H9 (cell line): ENCODE results near the gene IFI27L1. TPM values are rescaled to one million over a fixed set of nuclear protein-coding genes. Genes with fewer than 3 reads are reported as not detected.

Experiments
- DNase-seq: peaks from one replicate; pipeline ENCODE4 v3.0.0-alpha.2; 2017
- H2AFZ ChIP-seq: one replicate; pipeline ENCODE4 v1.6.1; 2013; ENCODE audit warnings: mild to moderate bottlenecking, low read length, control low read depth, moderate library complexity
- H2AK5ac ChIP-seq: 2 replicates; pipeline ENCODE4 v1.6.1; 2013; ENCODE audit warnings: low read length, control low read depth, mixed read lengths; ENCODE audit not compliant: insufficient read length
- H2BK120ac ChIP-seq: one replicate; pipeline ENCODE4 v1.6.1; 2013; ENCODE audit warnings: low read depth, mild to moderate bottlenecking, low read length, control low read depth, inconsistent platforms; ENCODE audit not compliant: poor library complexity, severe bottlenecking
- H2BK12ac ChIP-seq: 2 replicates; pipeline ENCODE4 v1.6.1; 2013; ENCODE audit warnings: low read length, control low read depth, mixed read lengths, low read depth; ENCODE audit not compliant: insufficient read length
- H2BK15ac ChIP-seq: 2 replicates; pipeline ENCODE4 v1.6.1; 2013; ENCODE audit warnings: low read depth, low read length, control low read depth
- H2BK20ac ChIP-seq: one replicate; pipeline ENCODE4 v1.6.1; 2013; ENCODE audit warnings: low read depth, mild to moderate bottlenecking, low read length, control low read depth, inconsistent platforms; ENCODE audit not compliant: poor library complexity, severe bottlenecking
- H2BK5ac ChIP-seq: 2 replicates; pipeline ENCODE4 v1.6.1; 2013; ENCODE audit warnings: low read length, control low read depth, mixed read lengths; ENCODE audit not compliant: insufficient read length
- H3K14ac ChIP-seq: 2 replicates; pipeline ENCODE4 v1.6.1; 2013; ENCODE audit warnings: low read length, control low read depth; ENCODE audit not compliant: insufficient read depth
- H3K18ac ChIP-seq: 2 replicates; pipeline ENCODE4 v1.6.1; 2013; ENCODE audit warnings: low read depth, mild to moderate bottlenecking, mixed read lengths, low read length, control low read depth; ENCODE audit not compliant: insufficient read length
- H3K23ac ChIP-seq: 2 replicates; pipeline ENCODE4 v1.6.1; 2013; ENCODE audit warnings: low read length, control low read depth, mixed read lengths, low read depth; ENCODE audit not compliant: insufficient read length
- H3K23me2 ChIP-seq: 2 replicates; pipeline ENCODE4 v1.6.1; 2013; ENCODE audit warnings: low read depth, mild to moderate bottlenecking, mixed read lengths, low read length, control low read depth; ENCODE audit not compliant: insufficient read length, poor library complexity, severe bottlenecking
- H3K27ac ChIP-seq: 2 replicates; pipeline ENCODE4 v1.5.1; 2013; ENCODE audit warnings: low read length, control low read depth, mixed read lengths, low read depth; ENCODE audit not compliant: insufficient read length
- H3K27me3 ChIP-seq: 2 replicates; pipeline ENCODE4 v1.6.1; 2013; ENCODE audit warnings: low read length, control low read depth, inconsistent platforms; ENCODE audit not compliant: insufficient read depth
- H3K4ac ChIP-seq: 2 replicates; pipeline ENCODE4 v1.6.1; 2013; ENCODE audit warnings: low read depth, mild to moderate bottlenecking, control low read depth, inconsistent platforms, low read length, moderate library complexity
- H3K4me1 ChIP-seq: 2 replicates; pipeline ENCODE4 v1.6.1; 2013; ENCODE audit warnings: low read length, control low read depth, inconsistent platforms; ENCODE audit not compliant: insufficient read depth
- H3K4me2 ChIP-seq: 2 replicates; pipeline ENCODE4 v1.6.1; 2013; ENCODE audit warnings: low read length, control low read depth, mixed read lengths; ENCODE audit not compliant: insufficient read length, insufficient read depth
- H3K56ac ChIP-seq: 2 replicates; pipeline ENCODE4 v1.6.1; 2013; ENCODE audit warnings: low read depth, mild to moderate bottlenecking, mixed read lengths, low read length, control low read depth; ENCODE audit not compliant: insufficient read length
- H3K79me1 ChIP-seq: 2 replicates; pipeline ENCODE4 v1.6.1; 2013; ENCODE audit warnings: low read depth, mild to moderate bottlenecking, moderate library complexity, low read length, control low read depth, inconsistent platforms; ENCODE audit not compliant: insufficient read depth, poor library complexity, severe bottlenecking
- H3K79me2 ChIP-seq: 2 replicates; pipeline ENCODE4 v1.6.1; 2013; ENCODE audit warnings: low read length, control low read depth, inconsistent platforms; ENCODE audit not compliant: insufficient read depth
- H3K9ac ChIP-seq: 2 replicates; pipeline ENCODE4 v1.6.1; 2013; ENCODE audit warnings: low read length, control low read depth, mixed read lengths; ENCODE audit not compliant: insufficient read length; ENCODE audit errors: extremely low read depth
- H3K9me3 ChIP-seq: one replicate; pipeline ENCODE4 v1.6.1; 2013; ENCODE audit warnings: low read depth, low read length, inconsistent platforms; ENCODE audit not compliant: control insufficient read depth
- H3T11ph ChIP-seq: one replicate; pipeline ENCODE4 v1.6.1; 2013; ENCODE audit warnings: mild to moderate bottlenecking, low read length, control low read depth, inconsistent platforms
- H4K20me1 ChIP-seq: one replicate; pipeline ENCODE4 v1.6.1; 2013; ENCODE audit not compliant: control insufficient read depth, insufficient read length, insufficient read depth
- H4K5ac ChIP-seq: 2 replicates; pipeline ENCODE4 v1.6.1; 2013; ENCODE audit warnings: low read depth, mild to moderate bottlenecking, mixed read lengths, low read length, control low read depth; ENCODE audit not compliant: insufficient read length
- H4K8ac ChIP-seq: replicated peaks from 2 replicates; pipeline ENCODE4 v1.6.1; 2013; ENCODE audit warnings: low read length, control low read depth, mixed read lengths, low read depth; ENCODE audit not compliant: insufficient read length
- H4K91ac ChIP-seq: 2 replicates; pipeline ENCODE4 v1.6.1; 2013; ENCODE audit warnings: low read depth, mild to moderate bottlenecking, moderate library complexity, mixed read lengths, low read length, control low read depth; ENCODE audit not compliant: insufficient read length
- H3K27ac Mint-ChIP-seq, 3 experiments: 2 replicates in 2 of 3; 3 replicates in 1 of 3; pipeline ENCODE4 v1.8.0; 2020 to 2021; ENCODE audit warnings: mixed read lengths in 3 of 3, mild to moderate bottlenecking in 1 of 3, moderate library complexity in 1 of 3
- H3K27me3 Mint-ChIP-seq: 2 replicates; pipeline ENCODE4 v1.8.0; 2021; ENCODE audit warnings: low read depth, mild to moderate bottlenecking, moderate library complexity, mixed read lengths
- H3K36me3 Mint-ChIP-seq, 3 experiments: 2 replicates in 2 of 3; 3 replicates in 1 of 3; pipeline ENCODE4 v1.8.0; 2020 to 2021; ENCODE audit warnings: low read depth in 3 of 3, mixed read lengths in 3 of 3; ENCODE audit not compliant: insufficient read depth in 1 of 3
- H3K4me1 Mint-ChIP-seq, 2 experiments: 2 replicates each; pipeline ENCODE4 v1.8.0; 2020; ENCODE audit warnings: mixed read lengths in 2 of 2
- H3K4me3 Mint-ChIP-seq, 2 experiments: 2 replicates in 1 of 2; 3 replicates in 1 of 2; pipeline ENCODE4 v1.8.0; 2020 to 2021; ENCODE audit warnings: mild to moderate bottlenecking in 2 of 2, mixed read lengths in 2 of 2, moderate library complexity in 1 of 2
- H3K9me3 Mint-ChIP-seq, 2 experiments: 2 replicates in 1 of 2; 3 replicates in 1 of 2; pipeline ENCODE4 v1.8.0; 2020; ENCODE audit warnings: mild to moderate bottlenecking in 2 of 2, mixed read lengths in 2 of 2, moderate library complexity in 1 of 2
- WGBS: extraction: QIAGEN DNeasy Blood & Tissue Kit; methylation state at CpG from one replicate; pipeline ENCODE4 v1.1.7; 2013; ENCODE audit warnings: missing lambda C conversion rate, low lambda C conversion rate, mixed read lengths; ENCODE audit not compliant: insufficient read length; ENCODE audit errors: extremely low coverage; 5-methylcytosine and 5-hydroxymethylcytosine counted together
- total RNA-seq: library from RNA; stranded (reverse); gene quantifications from 2 replicates; pipeline ENCODE4 v1.2.1, GENCODE V29; 2021
- TF ChIP-seq, protein P1 (sequence below): fragments of 200-600 bp; sonication (generic); conservative IDR thresholded peaks from 3 replicates; pipeline ENCODE4 v1.8.0; 2021; ENCODE audit warnings: antibody characterized with exemption, mild to moderate bottlenecking

Gene IFI27L1
- total RNA-seq, 1 experiment from 2014 or later, result 27.4 TPM

DNA sequence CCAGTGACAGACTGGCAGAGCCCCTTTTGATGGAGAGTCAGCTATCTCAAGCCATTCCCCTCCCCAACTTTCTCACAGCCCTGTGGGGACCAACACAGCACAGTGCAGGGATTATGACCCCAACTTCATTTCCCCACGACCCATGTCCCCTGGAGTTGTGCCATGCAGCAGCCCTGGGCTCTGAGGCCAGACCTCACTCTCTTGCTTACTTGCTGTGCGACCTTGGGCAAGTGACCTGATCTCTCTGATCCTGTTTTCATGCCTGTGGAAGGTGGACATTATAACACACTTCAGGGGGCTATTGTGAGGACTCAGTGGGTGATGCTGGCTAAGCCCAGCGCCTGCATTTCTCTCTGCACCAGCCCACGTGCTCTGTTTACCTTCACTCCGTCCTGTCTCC lies 40.9 kb upstream of the IFI27L1 start:
- H3K4me3 Mint-ChIP-seq, result no peak overlapping the region; a peak in 1 of 5 replicates
- Histone ChIP-seq H3K27me3 (no peaks in the 10 kb centered on the region), H2BK15ac (no peak overlapping the region), H3T11ph (no peak overlapping the region), H3K4me1 (no peaks in the 10 kb centered on the region), H4K91ac (no peak overlapping the region), H3K9ac (no peak overlapping the region), H3K14ac (no peak overlapping the region), H3K4me2 (no peak overlapping the region), H2BK20ac (no peak overlapping the region), H2AK5ac (no peak overlapping the region), H3K79me2 (no peaks in the 10 kb centered on the region), H3K27ac (no peak overlapping the region), H4K8ac (no peak overlapping the region), H3K79me1 (no peaks in the 10 kb centered on the region), H3K23ac (no peak overlapping the region), H2BK120ac (no peak overlapping the region), H2AFZ (no peak overlapping the region), H3K9me3 (no peaks in the 10 kb centered on the region), H2BK5ac (no peak overlapping the region), H3K23me2 (no peaks in the 10 kb centered on the region), H4K20me1 (no peaks in the 10 kb centered on the region), H3K4ac (no peak overlapping the region), H3K56ac (no peak overlapping the region), H2BK12ac (no peak overlapping the region), H3K18ac (no peak overlapping the region), H4K5ac (no peak overlapping the region)
- 0 out of 5 replicates have a peak, but pooled peaks cover 0 to 2% of the 10 kb centered on the region in 2 experiments for H3K9me3 Mint-ChIP-seq
- H3K27ac Mint-ChIP-seq, result peak overlapping the region in 2 of 3 experiments; percentile 23 to 58; a peak in 1 of 7 replicates
- H3K36me3 Mint-ChIP-seq, result peaks cover 0 to 42% (median 30%) of the 10 kb centered on the region in 3 experiments
- WGBS, result no CpG with 5 or more reads among the region's 5 CpGs
- peaks cover 11 to 13% of the 10 kb centered on the region in 2 experiments for H3K4me1 Mint-ChIP-seq
- TF ChIP-seq, protein P1, sequence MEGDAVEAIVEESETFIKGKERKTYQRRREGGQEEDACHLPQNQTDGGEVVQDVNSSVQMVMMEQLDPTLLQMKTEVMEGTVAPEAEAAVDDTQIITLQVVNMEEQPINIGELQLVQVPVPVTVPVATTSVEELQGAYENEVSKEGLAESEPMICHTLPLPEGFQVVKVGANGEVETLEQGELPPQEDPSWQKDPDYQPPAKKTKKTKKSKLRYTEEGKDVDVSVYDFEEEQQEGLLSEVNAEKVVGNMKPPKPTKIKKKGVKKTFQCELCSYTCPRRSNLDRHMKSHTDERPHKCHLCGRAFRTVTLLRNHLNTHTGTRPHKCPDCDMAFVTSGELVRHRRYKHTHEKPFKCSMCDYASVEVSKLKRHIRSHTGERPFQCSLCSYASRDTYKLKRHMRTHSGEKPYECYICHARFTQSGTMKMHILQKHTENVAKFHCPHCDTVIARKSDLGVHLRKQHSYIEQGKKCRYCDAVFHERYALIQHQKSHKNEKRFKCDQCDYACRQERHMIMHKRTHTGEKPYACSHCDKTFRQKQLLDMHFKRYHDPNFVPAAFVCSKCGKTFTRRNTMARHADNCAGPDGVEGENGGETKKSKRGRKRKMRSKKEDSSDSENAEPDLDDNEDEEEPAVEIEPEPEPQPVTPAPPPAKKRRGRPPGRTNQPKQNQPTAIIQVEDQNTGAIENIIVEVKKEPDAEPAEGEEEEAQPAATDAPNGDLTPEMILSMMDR, result no peak
- H3K27me3 Mint-ChIP-seq, result no peaks in the 10 kb centered on the region
- no peak for DNase-seq
